ENCODE measurements around the gene ARPC4.

DNA sequence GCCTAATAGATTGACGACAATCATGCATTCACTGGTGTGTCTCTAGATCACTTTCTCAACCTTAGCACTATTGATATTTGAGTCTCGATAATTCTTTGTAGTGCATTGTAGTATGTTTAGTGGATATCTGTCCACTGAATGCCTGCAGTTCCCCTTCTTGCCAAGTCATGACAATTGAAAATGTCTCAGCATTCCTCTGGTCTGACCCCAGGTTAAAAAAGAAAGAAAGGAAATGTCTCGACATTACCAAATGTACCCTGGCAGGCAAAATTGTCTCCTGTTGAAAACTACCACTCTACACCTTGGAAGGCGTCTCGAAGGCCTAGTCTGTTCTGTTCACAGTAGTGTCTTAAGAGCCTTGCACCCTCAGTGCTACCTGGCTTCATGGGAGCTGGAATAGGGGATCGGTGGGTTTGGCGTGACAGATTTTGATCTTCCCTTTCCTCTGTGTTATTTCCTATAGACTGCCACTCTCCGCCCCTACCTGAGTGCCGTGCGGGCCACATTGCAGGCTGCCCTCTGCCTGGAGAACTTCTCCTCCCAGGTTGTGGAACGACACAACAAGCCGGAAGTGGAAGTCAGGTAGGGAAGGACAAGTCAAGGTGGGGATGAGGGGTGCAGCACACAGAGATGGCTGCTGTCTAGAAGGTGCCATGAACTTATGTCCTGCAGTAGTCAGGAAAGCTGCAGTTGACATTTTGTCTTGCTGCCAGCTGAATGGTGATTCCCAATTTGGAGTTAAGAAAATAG, 4.5 kb downstream of the ARPC4 start:
- TF ChIP-seq, protein P1, sequence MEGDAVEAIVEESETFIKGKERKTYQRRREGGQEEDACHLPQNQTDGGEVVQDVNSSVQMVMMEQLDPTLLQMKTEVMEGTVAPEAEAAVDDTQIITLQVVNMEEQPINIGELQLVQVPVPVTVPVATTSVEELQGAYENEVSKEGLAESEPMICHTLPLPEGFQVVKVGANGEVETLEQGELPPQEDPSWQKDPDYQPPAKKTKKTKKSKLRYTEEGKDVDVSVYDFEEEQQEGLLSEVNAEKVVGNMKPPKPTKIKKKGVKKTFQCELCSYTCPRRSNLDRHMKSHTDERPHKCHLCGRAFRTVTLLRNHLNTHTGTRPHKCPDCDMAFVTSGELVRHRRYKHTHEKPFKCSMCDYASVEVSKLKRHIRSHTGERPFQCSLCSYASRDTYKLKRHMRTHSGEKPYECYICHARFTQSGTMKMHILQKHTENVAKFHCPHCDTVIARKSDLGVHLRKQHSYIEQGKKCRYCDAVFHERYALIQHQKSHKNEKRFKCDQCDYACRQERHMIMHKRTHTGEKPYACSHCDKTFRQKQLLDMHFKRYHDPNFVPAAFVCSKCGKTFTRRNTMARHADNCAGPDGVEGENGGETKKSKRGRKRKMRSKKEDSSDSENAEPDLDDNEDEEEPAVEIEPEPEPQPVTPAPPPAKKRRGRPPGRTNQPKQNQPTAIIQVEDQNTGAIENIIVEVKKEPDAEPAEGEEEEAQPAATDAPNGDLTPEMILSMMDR (IDR thresholded peaks at IDR 0.05; ENCODE audit: low read depth, low read length), result no peak
- no peak for TF ChIP-seq POLR2A (IDR thresholded peaks at IDR 0.05; ENCODE audit: extremely low read depth, insufficient read length)
- no peak for TF ChIP-seq MYC (IDR thresholded peaks at IDR 0.05; ENCODE audit: low read depth, low read length)
